ENCODE measurements around the gene CHMP6. TPM values are rescaled to one million over a fixed set of nuclear protein-coding genes. Genes with fewer than 3 reads are reported as not detected.

The CHMP6 gene
- total RNA-seq, 1 donor from 2014 or later, result 30.8 TPM

DNA sequence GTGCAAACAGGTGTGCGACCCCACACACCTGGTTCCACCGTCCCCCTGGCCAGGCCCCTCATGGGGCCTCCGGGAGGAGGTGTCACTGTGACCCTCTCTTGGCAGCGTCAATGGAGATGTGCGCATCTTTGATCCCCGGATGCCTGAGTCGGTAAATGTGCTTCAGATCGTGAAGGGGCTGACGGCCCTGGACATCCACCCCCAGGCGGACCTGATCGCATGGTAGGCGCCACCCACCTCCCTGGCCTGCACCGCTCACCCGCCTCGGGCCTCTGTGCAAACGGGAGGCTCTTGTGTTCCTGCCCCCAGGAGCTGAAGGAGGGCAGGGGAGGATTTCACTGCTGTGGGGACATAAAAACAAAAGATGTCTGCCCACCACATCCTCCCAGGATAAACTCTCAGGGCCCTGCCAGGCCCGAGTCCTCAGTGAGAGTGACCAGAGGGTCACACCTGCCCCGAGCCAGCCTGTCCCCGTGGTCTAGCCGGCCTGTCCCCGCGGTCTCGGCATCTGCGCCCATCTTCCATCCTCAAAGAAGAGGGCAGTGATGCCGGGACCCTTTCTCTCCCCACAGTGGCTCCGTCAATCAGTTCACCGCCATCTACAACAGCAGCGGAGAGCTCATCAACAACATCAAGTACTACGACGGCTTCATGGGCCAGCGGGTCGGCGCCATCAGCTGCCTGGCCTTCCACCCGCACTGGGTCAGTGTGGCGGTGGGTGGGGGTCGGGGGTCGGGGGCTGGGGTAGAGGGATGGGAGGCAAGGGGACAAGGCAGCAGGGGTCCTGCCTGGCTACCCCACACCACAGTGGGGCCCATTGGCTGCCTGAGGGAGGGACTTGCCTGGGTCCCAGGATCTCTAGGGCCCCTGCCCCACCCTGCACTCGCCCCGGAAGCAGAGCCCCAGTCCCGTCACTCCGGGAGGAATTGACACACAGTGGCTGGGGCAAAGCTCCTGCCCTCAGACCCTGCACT is 29.0 kb upstream of the CHMP6 start:
- no peak overlapping the region for H3K27ac Mint-ChIP-seq
- peaks cover 17% of the 10 kb centered on the region for H3K36me3 Mint-ChIP-seq (ENCODE audit: low read depth)
- no peaks in the 10 kb centered on the region for H3K4me1 Mint-ChIP-seq
- H3K9me3 Mint-ChIP-seq, result no peaks in the 10 kb centered on the region
- no peak overlapping the region for H3K4me3 Mint-ChIP-seq
- intact Hi-C loops (cut with micrococcal nuclease), result no loop called here
- DNase-seq, result no peak
- no peaks in the 10 kb centered on the region for H3K27me3 Mint-ChIP-seq

DNA sequence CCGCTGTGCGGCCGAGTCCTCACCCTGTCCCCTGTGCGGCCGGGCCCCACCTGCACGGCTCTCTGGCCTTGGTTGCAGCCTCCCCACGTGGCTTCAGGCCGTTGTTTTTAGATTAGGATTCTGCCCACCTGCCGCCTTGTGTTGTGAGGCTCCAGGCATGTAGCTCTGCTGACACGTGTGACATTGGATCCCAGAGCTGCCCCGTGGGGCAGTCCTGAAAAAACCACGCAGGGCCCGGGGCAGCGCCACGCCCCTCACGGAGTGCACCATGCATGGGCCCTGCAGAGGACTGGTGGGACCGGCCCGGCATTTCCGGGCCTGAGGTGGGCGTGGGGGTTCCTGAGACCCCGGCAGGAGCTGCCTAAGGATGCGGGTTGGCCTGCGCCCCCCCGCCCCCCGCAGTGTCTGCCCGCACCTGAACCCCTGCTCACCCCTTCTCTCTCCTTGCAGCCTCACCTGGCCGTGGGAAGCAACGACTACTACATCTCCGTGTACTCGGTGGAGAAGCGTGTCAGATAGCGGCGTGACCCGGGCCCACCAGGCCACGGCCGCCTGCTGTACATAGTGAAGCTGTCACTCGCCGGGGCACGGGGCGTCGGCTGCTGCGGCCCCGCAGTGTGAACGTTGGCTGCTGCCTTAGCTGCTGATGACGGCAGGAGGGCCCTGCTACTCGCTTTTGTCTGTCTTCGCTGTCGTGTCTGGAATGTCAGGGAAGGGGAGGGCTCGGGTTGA is 27.7 kb upstream of the CHMP6 start:
- Mint-ChIP-seq H3K27me3 (no peaks in the 10 kb centered on the region), H3K4me1 (no peaks in the 10 kb centered on the region), H3K9me3 (no peaks in the 10 kb centered on the region), H3K4me3 (no peak overlapping the region), H3K27ac (no peak overlapping the region), H3K36me3 (ENCODE audit: low read depth) (peaks cover 17% of the 10 kb centered on the region)
- no peak for DNase-seq
- intact Hi-C loops (cut with micrococcal nuclease), result no loop called here

GRCh38 chr17:80964544-80964856 is 27.1 kb upstream of the CHMP6 start:
- H3K27ac Mint-ChIP-seq, result no peak overlapping the region
- H3K4me1 Mint-ChIP-seq, result no peaks in the 10 kb centered on the region
- no peak overlapping the region for H3K4me3 Mint-ChIP-seq
- no peaks in the 10 kb centered on the region for H3K9me3 Mint-ChIP-seq
- DNase-seq, result no peak
- H3K36me3 Mint-ChIP-seq (ENCODE audit: low read depth), result peaks cover 17% of the 10 kb centered on the region
- no peaks in the 10 kb centered on the region for H3K27me3 Mint-ChIP-seq
- intact Hi-C loops (cut with micrococcal nuclease), result no loop called here

GRCh38 chr17:80964859-80965580 is 26.6 kb upstream of the CHMP6 start:
- H3K4me1 Mint-ChIP-seq, result no peaks in the 10 kb centered on the region
- H3K27me3 Mint-ChIP-seq, result no peaks in the 10 kb centered on the region
- intact Hi-C loops (cut with micrococcal nuclease), result no loop called here
- H3K36me3 Mint-ChIP-seq (ENCODE audit: low read depth), result peaks cover 17% of the 10 kb centered on the region
- no peaks in the 10 kb centered on the region for H3K9me3 Mint-ChIP-seq
- no peak overlapping the region for H3K4me3 Mint-ChIP-seq
- H3K27ac Mint-ChIP-seq, result no peak overlapping the region
- no peak for DNase-seq

GRCh38 chr17:80965606-80966005 is 26.0 kb upstream of the CHMP6 start:
- intact Hi-C loops (cut with micrococcal nuclease), result no loop called here
- DNase-seq, result no peak
- H3K4me3 Mint-ChIP-seq, result no peak overlapping the region
- no peaks in the 10 kb centered on the region for H3K9me3 Mint-ChIP-seq
- H3K4me1 Mint-ChIP-seq, result peaks cover 5% of the 10 kb centered on the region
- peaks cover 17% of the 10 kb centered on the region for H3K36me3 Mint-ChIP-seq (ENCODE audit: low read depth)
- no peak overlapping the region for H3K27ac Mint-ChIP-seq
- no peaks in the 10 kb centered on the region for H3K27me3 Mint-ChIP-seq

DNA sequence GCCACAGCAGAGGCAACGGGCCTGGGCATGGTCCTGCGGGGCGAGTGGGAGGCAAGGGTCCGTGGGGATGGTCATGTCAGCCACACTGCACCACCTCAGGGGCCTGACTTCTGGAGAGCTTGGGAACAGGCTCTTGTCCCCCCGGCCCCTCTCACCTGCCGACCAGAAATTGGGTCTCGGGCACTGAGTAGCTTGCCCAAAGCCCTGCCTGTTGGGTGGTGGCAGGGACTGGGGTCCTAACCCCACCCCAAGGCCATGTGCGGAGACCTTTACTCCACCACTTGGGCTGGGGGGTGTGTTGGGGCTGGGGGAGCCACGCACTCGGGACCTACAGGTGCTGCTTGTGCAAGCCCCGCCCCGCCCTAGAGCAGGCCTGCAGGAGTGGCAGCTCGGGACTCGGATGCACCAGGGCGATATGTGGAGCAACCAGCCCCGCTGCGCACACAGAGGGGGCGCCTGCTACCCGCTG is 24.2 kb upstream of the CHMP6 start:
- Mint-ChIP-seq H3K4me3 (no peak overlapping the region), H3K4me1 (peaks cover 5% of the 10 kb centered on the region), H3K27ac (no peak overlapping the region), H3K9me3 (no peaks in the 10 kb centered on the region), H3K36me3 (ENCODE audit: low read depth) (peaks cover 17% of the 10 kb centered on the region), H3K27me3 (no peaks in the 10 kb centered on the region)
- no peak for DNase-seq
- intact Hi-C loops (cut with micrococcal nuclease), result no loop called here

GRCh38 chr17:80968602-80969029 is 23.0 kb upstream of the CHMP6 start:
- Mint-ChIP-seq H3K4me3 (no peak overlapping the region), H3K27ac (no peak overlapping the region), H3K4me1 (peaks cover 5% of the 10 kb centered on the region), H3K27me3 (no peaks in the 10 kb centered on the region), H3K9me3 (no peaks in the 10 kb centered on the region), H3K36me3 (ENCODE audit: low read depth) (peaks cover 16% of the 10 kb centered on the region)
- DNase-seq, result no peak
- intact Hi-C loops (cut with micrococcal nuclease), result no loop called here

DNA sequence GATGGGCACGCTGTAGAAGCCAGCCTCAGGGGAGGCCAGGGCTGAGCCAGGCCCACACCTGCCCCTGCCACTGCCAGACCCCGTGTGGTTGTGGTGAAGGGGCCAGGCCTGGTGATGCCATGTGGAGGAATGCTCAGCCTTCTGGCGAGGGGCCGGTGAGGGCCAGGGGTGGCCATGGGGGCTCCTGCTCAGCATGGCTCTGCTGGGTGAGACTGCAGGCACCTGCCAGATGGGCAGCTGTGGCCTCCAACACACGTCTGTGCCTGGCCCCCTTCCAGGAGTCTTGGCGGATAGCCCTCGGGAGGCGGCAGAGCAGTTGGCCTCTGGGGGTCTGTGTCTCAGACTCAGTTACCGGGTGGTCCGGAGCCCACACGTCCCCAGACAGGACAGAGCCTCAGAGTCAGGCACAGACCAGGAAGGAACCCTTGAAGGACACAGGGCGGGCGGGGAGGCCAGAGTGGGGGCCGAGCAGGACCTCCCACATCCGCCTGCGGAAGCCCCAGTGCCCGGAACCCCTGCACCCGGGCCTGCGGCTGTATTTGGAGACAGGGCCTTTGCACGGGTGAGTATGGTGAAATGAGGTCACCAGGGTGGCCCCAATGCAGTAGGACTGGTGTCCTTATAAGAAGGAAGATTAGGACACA is 22.5 kb upstream of the CHMP6 start:
- H3K4me1 Mint-ChIP-seq, result peaks cover 5% of the 10 kb centered on the region
- peaks cover 16% of the 10 kb centered on the region for H3K36me3 Mint-ChIP-seq (ENCODE audit: low read depth)
- DNase-seq, result no peak
- H3K9me3 Mint-ChIP-seq, result no peaks in the 10 kb centered on the region
- H3K27ac Mint-ChIP-seq, result no peak overlapping the region
- H3K27me3 Mint-ChIP-seq, result no peaks in the 10 kb centered on the region
- intact Hi-C loops (cut with micrococcal nuclease), result no loop called here
- no peak overlapping the region for H3K4me3 Mint-ChIP-seq

DNA sequence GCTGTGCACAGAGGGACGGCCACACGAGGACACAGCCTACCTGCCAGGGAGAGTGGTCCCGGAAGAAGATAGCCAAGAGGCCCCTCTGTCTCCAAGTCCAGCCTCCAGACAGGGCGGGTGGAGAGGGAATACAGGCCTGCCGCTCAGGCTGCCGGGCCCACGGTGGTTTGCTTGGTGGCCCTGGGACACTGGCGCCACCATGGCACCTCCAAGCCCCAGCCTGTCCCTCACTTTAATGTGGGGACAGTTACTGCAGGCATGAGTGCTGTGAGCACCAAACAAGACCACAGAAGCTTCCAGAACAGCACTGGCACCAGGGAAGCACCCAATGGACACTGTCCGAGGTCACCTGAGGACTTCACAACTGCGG is 22.0 kb upstream of the CHMP6 start:
- H3K27me3 Mint-ChIP-seq, result peaks cover 2% of the 10 kb centered on the region
- H3K27ac Mint-ChIP-seq, result no peak overlapping the region
- intact Hi-C loops (cut with micrococcal nuclease), result no loop called here

DNA sequence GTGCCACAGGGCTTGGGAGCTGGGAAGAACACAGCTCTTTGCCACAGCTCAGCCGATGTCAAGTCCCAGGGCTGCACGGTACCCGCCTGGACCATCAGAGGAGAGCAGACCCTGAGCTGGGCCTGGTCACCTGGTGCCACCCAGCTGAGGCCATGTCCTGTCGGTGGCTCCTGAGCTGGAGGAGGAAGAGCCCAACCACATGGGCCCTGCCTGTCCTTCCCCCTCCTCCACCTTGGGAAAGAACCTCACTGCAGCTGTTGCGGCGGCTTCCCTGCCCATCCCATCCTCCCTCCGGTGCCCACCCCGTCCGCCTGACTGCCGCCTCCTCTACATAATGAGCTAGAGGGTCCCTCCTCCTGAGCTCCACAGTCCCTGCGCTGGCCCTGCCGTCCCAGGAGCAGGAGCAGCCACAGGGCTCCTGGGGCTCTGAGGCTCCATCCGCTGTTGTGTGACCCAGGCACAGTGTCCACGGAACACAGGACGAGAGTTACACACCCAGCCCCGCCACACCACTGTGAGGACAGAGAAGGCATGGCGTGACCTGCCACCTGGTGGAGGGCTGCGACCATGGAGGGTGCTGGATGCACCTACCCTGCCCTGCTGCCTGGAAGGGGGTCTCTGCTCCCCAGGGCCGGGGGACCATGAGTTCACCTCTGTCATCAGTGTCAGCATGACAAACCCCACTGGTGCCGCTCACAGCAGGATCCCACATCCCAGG is 21.4 kb upstream of the CHMP6 start:
- peaks cover 4% of the 10 kb centered on the region for H3K27me3 Mint-ChIP-seq
- no peak overlapping the region for H3K4me3 Mint-ChIP-seq
- DNase-seq, result peak; percentile 81
- H3K27ac Mint-ChIP-seq, result peak overlapping the region; percentile 45
- H3K9me3 Mint-ChIP-seq, result no peaks in the 10 kb centered on the region
- peaks cover 10% of the 10 kb centered on the region for H3K36me3 Mint-ChIP-seq (ENCODE audit: low read depth)
- peaks cover 5% of the 10 kb centered on the region for H3K4me1 Mint-ChIP-seq
- intact Hi-C loops (cut with micrococcal nuclease), result no loop called here

More for the DNA sequence above, 22.0 kb upstream of the CHMP6 start:
- Mint-ChIP-seq H3K9me3 (no peaks in the 10 kb centered on the region), H3K4me1 (peaks cover 5% of the 10 kb centered on the region), H3K4me3 (no peak overlapping the region), H3K36me3 (ENCODE audit: low read depth) (peaks cover 12% of the 10 kb centered on the region)
- DNase-seq, result no peak

DNA sequence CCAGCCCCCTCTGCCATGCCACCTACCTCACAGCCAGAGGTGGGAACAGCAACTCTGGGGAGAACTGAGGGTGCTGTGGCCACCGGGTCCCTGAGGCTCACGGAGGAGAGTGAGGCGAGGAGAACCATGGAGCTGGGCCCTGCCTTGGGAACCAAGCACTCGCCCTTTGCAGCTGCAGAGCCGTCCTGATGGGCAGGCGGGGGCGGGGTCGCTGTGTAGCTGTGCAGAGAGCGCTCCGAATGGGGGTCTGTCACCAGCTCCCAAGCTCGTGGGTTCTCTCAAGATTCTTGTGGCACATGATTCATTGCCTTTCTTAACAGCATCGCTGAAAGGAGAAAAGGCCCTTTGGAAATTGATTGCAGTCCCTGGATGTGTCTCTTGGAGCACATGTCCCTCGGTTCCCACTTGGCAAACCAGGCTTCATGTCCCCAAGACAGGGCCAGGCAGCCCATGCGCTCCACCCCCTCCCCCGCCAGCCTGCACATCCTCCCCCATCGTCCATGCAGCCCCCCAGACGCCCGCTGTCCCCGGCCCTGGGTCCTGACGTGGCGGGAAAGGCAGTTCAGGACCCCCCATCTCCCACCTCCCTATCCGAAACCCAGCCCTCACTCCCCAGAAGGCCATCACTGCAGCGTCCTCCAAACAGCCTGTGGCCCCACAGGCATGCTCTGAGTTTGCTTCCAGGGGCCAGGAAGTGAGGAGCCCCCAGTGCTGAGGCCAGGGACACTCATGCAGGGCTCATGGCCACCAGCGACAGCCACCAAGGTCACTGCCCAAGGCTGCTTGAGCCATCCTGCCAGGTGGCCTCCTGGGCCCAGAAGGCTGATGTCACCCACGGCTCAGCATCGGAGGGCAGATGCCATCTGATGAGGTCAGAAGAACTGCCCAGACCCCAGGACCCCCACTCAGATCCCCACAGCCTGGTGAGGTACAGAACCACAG is 20.6 kb upstream of the CHMP6 start:
- Mint-ChIP-seq H3K27me3 (peaks cover 4% of the 10 kb centered on the region), H3K4me1 (peaks cover 5% of the 10 kb centered on the region), H3K36me3 (ENCODE audit: low read depth) (peaks cover 4% of the 10 kb centered on the region), H3K9me3 (no peaks in the 10 kb centered on the region), H3K4me3 (no peak overlapping the region), H3K27ac (no peak overlapping the region)
- intact Hi-C loops (cut with micrococcal nuclease), result no loop called here
- no peak for DNase-seq

- H3K4me1 Mint-ChIP-seq, result peaks cover 5% of the 10 kb centered on the region
- H3K27ac Mint-ChIP-seq, result no peak overlapping the region
- DNase-seq, result no peak
- no peaks in the 10 kb centered on the region for H3K9me3 Mint-ChIP-seq
- H3K27me3 Mint-ChIP-seq, result peaks cover 4% of the 10 kb centered on the region
- no peak overlapping the region for H3K4me3 Mint-ChIP-seq
- intact Hi-C loops (cut with micrococcal nuclease), result no loop called here
- H3K36me3 Mint-ChIP-seq (ENCODE audit: low read depth), result peaks cover 1% of the 10 kb centered on the region
Observed at GRCh38 chr17:80971704-80972304, 19.8 kb upstream of the CHMP6 start.
